Measurements from ENCODE around the gene GABRR2.

Gene GABRR2

GRCh38 chr6:89215391-89215790 lies 99.7 kb downstream of the GABRR2 start:
- no peaks in the 10 kb centered on the region for H3K9me3 ChIP-seq (ENCODE audit: control insufficient read depth, insufficient read depth, low read length)
- no peak overlapping the region for H3K27ac ChIP-seq (ENCODE audit: low read length)
- no peak overlapping the region for H3K4me3 ChIP-seq (ENCODE audit: low read length)
- H3K4me1 ChIP-seq (ENCODE audit: control insufficient read depth, insufficient read depth, low read length): peaks cover 3% of the 10 kb centered on the region; the same call in 1 of the 2 replicates
- no peaks in the 10 kb centered on the region for H3K27me3 ChIP-seq (ENCODE audit: control insufficient read depth, insufficient read depth, low read length)
- no peaks in the 10 kb centered on the region for H3K36me3 ChIP-seq (ENCODE audit: control insufficient read depth, insufficient read depth, low read length)
- DNase-seq (ENCODE audit: low read depth, low spot score): no peak

GRCh38 chr6:89214197-89214596 lies 100.9 kb downstream of the GABRR2 start:
- Histone ChIP-seq H3K9me3 (ENCODE audit: control insufficient read depth, insufficient read depth, low read length) (no peaks in the 10 kb centered on the region), H3K27me3 (ENCODE audit: control insufficient read depth, insufficient read depth, low read length) (no peaks in the 10 kb centered on the region), H3K27ac (ENCODE audit: low read length) (no peak overlapping the region), H3K4me1 (ENCODE audit: control insufficient read depth, insufficient read depth, low read length) (peaks cover 3% of the 10 kb centered on the region; the same call in 1 of the 2 replicates), H3K4me3 (ENCODE audit: low read length) (no peak overlapping the region), H3K36me3 (ENCODE audit: control insufficient read depth, insufficient read depth, low read length) (no peaks in the 10 kb centered on the region)
- no peak for DNase-seq (ENCODE audit: low read depth, low spot score)

- no CpG with 5 or more reads among the region's 5 CpGs for WGBS (ENCODE audit: insufficient coverage, insufficient read length)
- Histone ChIP-seq H3K4me3 (ENCODE audit: low read length) (no peak overlapping the region), H3K36me3 (ENCODE audit: control insufficient read depth, insufficient read depth, low read length) (no peaks in the 10 kb centered on the region), H3K27me3 (ENCODE audit: control insufficient read depth, insufficient read depth, low read length) (no peaks in the 10 kb centered on the region), H3K4me1 (ENCODE audit: control insufficient read depth, insufficient read depth, low read length) (peaks cover 3% of the 10 kb centered on the region; the same call in 1 of the 2 replicates), H3K9me3 (ENCODE audit: control insufficient read depth, insufficient read depth, low read length) (no peaks in the 10 kb centered on the region), H3K27ac (ENCODE audit: low read length) (no peak overlapping the region)
- DNase-seq (ENCODE audit: low read depth, low spot score): no peak
Measured at GRCh38 chr6:89212472-89212871, 102.6 kb downstream of the GABRR2 start.

GRCh38 chr6:89209457-89209856 lies 105.6 kb downstream of the GABRR2 start:
- Histone ChIP-seq H3K36me3 (ENCODE audit: control insufficient read depth, insufficient read depth, low read length) (no peaks in the 10 kb centered on the region), H3K9me3 (ENCODE audit: control insufficient read depth, insufficient read depth, low read length) (no peaks in the 10 kb centered on the region), H3K27me3 (ENCODE audit: control insufficient read depth, insufficient read depth, low read length) (no peaks in the 10 kb centered on the region), H3K27ac (ENCODE audit: low read length) (no peak overlapping the region), H3K4me1 (ENCODE audit: control insufficient read depth, insufficient read depth, low read length) (peaks cover 6% of the 10 kb centered on the region; the same call in 1 of the 2 replicates), H3K4me3 (ENCODE audit: low read length) (no peak overlapping the region)
- DNase-seq (ENCODE audit: low read depth, low spot score): no peak
- no CpG with 5 or more reads among the region's 6 CpGs for WGBS (ENCODE audit: insufficient coverage, insufficient read length)

- H3K4me3 ChIP-seq (ENCODE audit: low read length): no peak overlapping the region
- no peaks in the 10 kb centered on the region for H3K9me3 ChIP-seq (ENCODE audit: control insufficient read depth, insufficient read depth, low read length)
- no peak for DNase-seq (ENCODE audit: low read depth, low spot score)
- H3K4me1 ChIP-seq (ENCODE audit: control insufficient read depth, insufficient read depth, low read length): peaks cover 6% of the 10 kb centered on the region; the same call in 1 of the 2 replicates
- H3K36me3 ChIP-seq (ENCODE audit: control insufficient read depth, insufficient read depth, low read length): no peaks in the 10 kb centered on the region
- no peaks in the 10 kb centered on the region for H3K27me3 ChIP-seq (ENCODE audit: control insufficient read depth, insufficient read depth, low read length)
- WGBS (ENCODE audit: insufficient coverage, insufficient read length): no CpG with 5 or more reads among the region's 4 CpGs
- H3K27ac ChIP-seq (ENCODE audit: low read length): no peak overlapping the region
Measured at GRCh38 chr6:89208551-89208950, 106.5 kb downstream of the GABRR2 start.

Data from iPS DF 6.9 (cell line).